ENCODE measurements around the gene MATR3. TPM values are rescaled to one million over a fixed set of nuclear protein-coding genes. Genes with fewer than 3 reads are reported as not detected.

MATR3 gene
- total RNA-seq, 1 donor from 2014 or later, result 58.8 TPM

DNA sequence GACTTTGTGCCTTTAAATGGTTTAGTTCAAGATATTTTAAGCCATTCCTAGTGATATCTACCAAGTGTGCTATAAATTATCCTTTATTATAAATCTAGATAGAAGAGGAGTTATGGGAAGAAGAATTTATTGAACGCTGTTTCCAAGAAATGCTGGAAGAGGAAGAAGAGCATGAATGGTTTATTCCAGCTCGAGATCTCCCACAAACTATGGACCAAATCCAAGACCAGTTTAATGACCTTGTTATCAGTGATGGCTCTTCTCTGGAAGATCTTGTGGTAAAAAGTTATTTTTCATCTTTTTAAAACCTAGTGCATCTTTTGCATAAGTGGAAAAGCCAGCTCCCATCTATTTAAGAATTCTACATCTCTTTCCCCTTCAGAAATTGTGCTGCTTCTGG lies 70.9 kb downstream of the MATR3 start:
- H3K4me1 ChIP-seq, result no peaks in the 10 kb centered on the region
- intact Hi-C loops (cut with DNase I), result no loop called here

GRCh38 chr5:139368613-139369012 lies 75.1 kb downstream of the MATR3 start:
- no peak for TF ChIP-seq CTCF (IDR thresholded peaks at IDR 0.05)
- Histone ChIP-seq H3K36me3 (peaks cover 62 to 87% of the 10 kb centered on the region in 2 donors), H3K9me3 (no peaks in the 10 kb centered on the region), H3K4me1 (no peaks in the 10 kb centered on the region), H3K4me3 (no peak overlapping the region), H3K27me3 (no peaks in the 10 kb centered on the region), H3K27ac (no peak overlapping the region)
- intact Hi-C loops (cut with DNase I), result no loop called here
- no peak for DNase-seq (ENCODE audit: low spot score in 2 of 2)

More for the DNA sequence above, 70.9 kb downstream of the MATR3 start:
- H3K9me3 ChIP-seq, result no peaks in the 10 kb centered on the region
- DNase-seq (ENCODE audit: low spot score in 2 of 2), result no peak
- no peak for TF ChIP-seq CTCF (IDR thresholded peaks at IDR 0.05)
- peaks cover 52 to 57% of the 10 kb centered on the region in 2 donors for H3K36me3 ChIP-seq
- no peak overlapping the region for H3K4me3 ChIP-seq
- H3K27ac ChIP-seq, result no peak overlapping the region
- no peaks in the 10 kb centered on the region for H3K27me3 ChIP-seq

- no peak overlapping the region for H3K27ac ChIP-seq
- no peak overlapping the region for H3K4me3 ChIP-seq
- H3K4me1 ChIP-seq, result no peaks in the 10 kb centered on the region
- H3K36me3 ChIP-seq, result peaks cover 56 to 81% of the 10 kb centered on the region in 2 donors
- H3K27me3 ChIP-seq, result no peaks in the 10 kb centered on the region
- H3K9me3 ChIP-seq, result no peaks in the 10 kb centered on the region
- intact Hi-C loops (cut with DNase I), result no loop called here
- no peak for TF ChIP-seq CTCF (IDR thresholded peaks at IDR 0.05)
- DNase-seq (ENCODE audit: low spot score in 2 of 2), result no peak
Measured at GRCh38 chr5:139369181-139369580, 75.6 kb downstream of the MATR3 start.

DNA sequence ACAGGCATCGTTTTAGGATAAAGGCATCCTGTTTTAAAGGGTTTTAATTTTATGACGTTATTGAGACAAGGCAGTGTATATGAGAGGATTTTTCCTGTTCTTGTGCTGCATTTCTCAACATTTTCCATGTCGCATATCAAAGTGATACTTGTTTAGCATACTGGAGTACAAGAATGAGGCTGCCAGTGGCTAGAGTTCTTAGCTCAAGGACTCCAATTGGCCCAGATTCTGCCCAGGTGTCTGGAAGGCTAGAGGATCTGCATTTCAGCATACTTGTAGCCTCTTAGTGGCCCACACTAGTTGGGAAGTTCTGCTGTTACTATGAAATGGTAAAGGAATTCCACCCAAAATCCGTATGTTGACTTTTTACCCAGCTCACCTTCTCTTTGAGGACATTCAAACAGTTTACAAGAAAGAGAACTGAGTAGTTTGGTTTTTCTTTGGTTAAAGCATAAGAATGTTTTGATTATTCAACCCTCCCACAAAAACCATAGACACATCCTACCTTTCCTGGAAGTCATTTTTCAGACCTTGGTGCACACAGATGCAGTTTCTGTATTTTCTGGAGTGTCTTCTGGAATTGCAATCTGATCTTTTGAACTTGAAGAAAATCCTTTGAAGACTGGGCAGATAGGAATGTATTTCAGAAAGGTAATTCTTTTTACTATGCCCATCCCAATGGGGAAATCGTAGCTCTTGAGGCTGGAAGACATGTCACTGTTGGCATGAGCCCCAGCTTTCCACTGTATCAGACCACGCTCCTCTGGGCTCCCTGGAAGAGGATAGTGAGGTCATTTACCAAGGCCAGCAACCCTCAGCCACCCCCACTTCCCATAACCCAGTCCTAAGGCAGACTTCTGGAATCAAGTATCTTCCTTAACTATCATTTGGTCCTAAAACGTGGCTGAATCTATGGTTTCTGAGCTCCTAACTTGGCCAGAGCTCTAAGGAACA lies 78.2 kb downstream of the MATR3 start:
- H3K9me3 ChIP-seq, result no peaks in the 10 kb centered on the region
- no peak overlapping the region for H3K27ac ChIP-seq
- peaks cover 31 to 56% of the 10 kb centered on the region in 2 donors for H3K36me3 ChIP-seq
- H3K4me3 ChIP-seq, result no peak overlapping the region
- TF ChIP-seq CTCF (IDR thresholded peaks at IDR 0.05), result no peak
- intact Hi-C loops (cut with DNase I), result no loop called here
- DNase-seq (ENCODE audit: low spot score in 2 of 2), result no peak
- H3K27me3 ChIP-seq, result no peaks in the 10 kb centered on the region
- no peaks in the 10 kb centered on the region for H3K4me1 ChIP-seq

DNA sequence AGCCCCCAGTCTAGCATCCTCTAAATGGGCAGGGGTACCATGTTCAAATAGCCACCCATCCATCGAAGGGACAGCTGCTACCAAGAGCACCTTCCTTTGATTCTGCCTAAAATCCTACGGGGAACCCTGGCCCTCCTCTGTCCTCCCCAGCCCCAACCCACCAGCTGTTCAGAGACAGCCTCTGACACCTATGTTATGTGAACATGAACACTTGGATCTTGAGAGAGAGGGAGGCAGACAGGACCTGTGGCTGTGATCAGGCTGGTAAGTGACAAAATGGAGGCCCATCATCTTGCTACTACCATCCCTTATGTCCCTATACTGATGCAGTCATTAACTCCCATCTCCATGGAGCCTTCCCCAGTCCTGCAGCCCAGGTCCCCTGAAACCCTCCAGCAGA lies 81.4 kb downstream of the MATR3 start:
- H3K27ac ChIP-seq, result no peak overlapping the region
- DNase-seq (ENCODE audit: low spot score in 2 of 2), result no peak
- no peaks in the 10 kb centered on the region for H3K9me3 ChIP-seq
- H3K36me3 ChIP-seq, result peaks cover 13 to 28% of the 10 kb centered on the region in 2 donors
- no peak overlapping the region for H3K4me3 ChIP-seq
- no peaks in the 10 kb centered on the region for H3K27me3 ChIP-seq
- intact Hi-C loops (cut with DNase I), result no loop called here
- H3K4me1 ChIP-seq, result no peaks in the 10 kb centered on the region
- TF ChIP-seq CTCF (IDR thresholded peaks at IDR 0.05), result no peak

All from ascending aorta (tissue), 2 donors.